HepG2 (cell line): Measurements from ENCODE around the gene TACC2. TPM values are rescaled to one million over a fixed set of nuclear protein-coding genes. Genes with fewer than 3 reads are reported as not detected.

Source experiments
- ATAC-seq: fragments of 200-7000 bp; cut with Tn5 transposase; 3 replicates; pipeline ENCODE4 v1.9.1; 2020; ENCODE audit warnings: mild to moderate bottlenecking, moderate library complexity
- BruUV-seq: library from RNA; stranded (reverse); fragments of 400-500 nt; replicated peaks from 2 replicates; lab custom pipeline; 2021; lab: Mats Ljungman, UMichigan
- CTCF ChIA-PET: fragments of 300-600 bp; formaldehyde crosslinking; extraction: SDS; loops from one replicate; lab custom pipeline; 2021; ENCODE audit warnings: low total read pairs, inconsistent platforms, low intra/inter-chr PET ratio; lab: Yijun Ruan, JAX
- POLR2A ChIA-PET: fragments of 350-600 bp; sonication (Branson Sonifier 250); formaldehyde crosslinking; loops from one replicate; lab custom pipeline; 2020; ENCODE audit warnings: antibody characterized with exemption, inconsistent platforms; lab: Yijun Ruan, JAX
- DNase-seq: peaks from one replicate; pipeline ENCODE4 v3.0.0-alpha.2; 2015; ENCODE audit warnings: low spot score
- FAIRE-seq: peaks from 3 replicates; lab custom pipeline; 2011; peaks lifted over from hg19 to GRCh38; lab: Jason Lieb, UNC
- H2AFZ ChIP-seq: one replicate; pipeline ENCODE4 v1.6.1; 2011; ENCODE audit warnings: low read length, inconsistent platforms
- H3K27ac ChIP-seq: fragments of 300-600 bp; 3 replicates; pipeline ENCODE4 v1.8.0; 2011; ENCODE audit warnings: mixed run types, mild to moderate bottlenecking, mixed read lengths, low read length, inconsistent platforms; ENCODE audit not compliant: insufficient read depth; ENCODE audit errors: extremely low read length
- H3K27me3 ChIP-seq, 2 experiments: fragments of 200-600 bp in 1 of 2; 2 replicates in 1 of 2; 3 replicates in 1 of 2; pipeline versions ENCODE4 v1.6.0 to v1.8.0; 2011; ENCODE audit warnings: low read length in 2 of 2, mild to moderate bottlenecking in 2 of 2, moderate library complexity in 2 of 2, inconsistent platforms in 1 of 2; ENCODE audit not compliant: insufficient read depth in 2 of 2, control insufficient read depth in 1 of 2
- H3K36me3 ChIP-seq, 2 experiments: fragments of 200-600 bp in 1 of 2; replicated peaks in 1 of 2; 2 replicates in 1 of 2; 3 replicates in 1 of 2; pipeline versions ENCODE4 v1.5.1 to v1.8.0; 2011; ENCODE audit warnings: low read length in 2 of 2, inconsistent platforms in 1 of 2; ENCODE audit not compliant: insufficient read depth in 2 of 2, control insufficient read depth in 1 of 2
- H3K4me1 ChIP-seq: 2 replicates; pipeline ENCODE4 v1.5.1; 2012; ENCODE audit warnings: low read length, inconsistent platforms; ENCODE audit not compliant: insufficient read depth
- H3K4me2 ChIP-seq: 2 replicates; pipeline ENCODE4 v1.6.0; 2011; ENCODE audit warnings: low read depth, low read length, inconsistent platforms
- H3K4me3 ChIP-seq, 3 experiments: fragments of 200-600 bp in 1 of 3; sonication (generic), shearing (Covaris generic) in 1 of 3; replicated peaks in 1 of 3; 2 replicates each; pipeline ENCODE4 v1.5.1; 2011 to 2016; ENCODE audit warnings: low read length in 3 of 3, inconsistent platforms in 2 of 3, low read depth in 2 of 3, mild to moderate bottlenecking in 2 of 3, control low read depth in 1 of 3, mixed read lengths in 1 of 3; ENCODE audit not compliant: insufficient read depth in 1 of 3
- H3K79me2 ChIP-seq: one replicate; pipeline ENCODE4 v1.6.1; 2011; ENCODE audit warnings: low read length, inconsistent platforms; ENCODE audit not compliant: insufficient read depth
- H3K9ac ChIP-seq: 2 replicates; pipeline ENCODE4 v1.6.0; 2011; ENCODE audit warnings: mild to moderate bottlenecking, low read depth, low read length, inconsistent platforms; ENCODE audit not compliant: insufficient read depth
- H3K9me3 ChIP-seq: 2 replicates; pipeline ENCODE4 v1.5.1; 2012; ENCODE audit warnings: mild to moderate bottlenecking, low read length
- H4K20me1 ChIP-seq: 2 replicates; pipeline ENCODE4 v1.6.0; 2011; ENCODE audit warnings: inconsistent platforms, mild to moderate bottlenecking, low read length, moderate library complexity; ENCODE audit not compliant: insufficient read depth
- ATF1 ChIP-seq: IDR thresholded peaks from 2 replicates; pipeline ENCODE4 v1.6.1; 2016; ENCODE audit warnings: mild to moderate bottlenecking, control low read depth
- FOSL2 ChIP-seq: sonication (generic); formaldehyde crosslinking; IDR thresholded peaks from 2 replicates; pipeline ENCODE4 v1.4.0; 2020; ENCODE audit warnings: missing genetic modification reagents
- HDAC1 ChIP-seq: sonication (generic); formaldehyde crosslinking; IDR thresholded peaks from 2 replicates; pipeline ENCODE4 v1.5.1; 2020; ENCODE audit warnings: mild to moderate bottlenecking, missing genetic modification reagents
- HNF4A ChIP-seq: sonication (generic); formaldehyde crosslinking; IDR thresholded peaks from 2 replicates; pipeline ENCODE4 v1.4.0; 2020; ENCODE audit warnings: missing genetic modification reagents
- KMT2A ChIP-seq: sonication (generic); formaldehyde crosslinking; IDR thresholded peaks from 2 replicates; pipeline ENCODE4 v1.4.0; 2020; ENCODE audit warnings: missing genetic modification reagents
- MTF1 ChIP-seq: sonication (generic); formaldehyde crosslinking; IDR thresholded peaks from 2 replicates; pipeline ENCODE4 v1.5.0; 2020; ENCODE audit warnings: missing genetic modification reagents
- MZF1 ChIP-seq: sonication (generic); formaldehyde crosslinking; IDR thresholded peaks from 2 replicates; pipeline ENCODE4 v1.8.1; 2023; ENCODE audit warnings: mild to moderate bottlenecking, missing genetic modification reagents, borderline replicate concordance
- PLSCR1 ChIP-seq: sonication (generic); formaldehyde crosslinking; IDR thresholded peaks from 2 replicates; pipeline ENCODE4 v1.5.0; 2020; ENCODE audit warnings: missing genetic modification reagents, mild to moderate bottlenecking, borderline replicate concordance
- RBM39 ChIP-seq: fragments of 200-400 bp; formaldehyde crosslinking; IDR thresholded peaks from one replicate; pipeline ENCODE4 v1.6.1; 2018; ENCODE audit warnings: antibody characterized with exemption, mild to moderate bottlenecking, low read depth, low read length; ENCODE audit not compliant: poor library complexity, severe bottlenecking
- RFXANK ChIP-seq: IDR thresholded peaks from 2 replicates; pipeline ENCODE4 v1.6.1; 2016
- TARDBP ChIP-seq: sonication (generic); formaldehyde crosslinking; IDR thresholded peaks from 2 replicates; pipeline ENCODE4 v1.8.0; 2022; ENCODE audit warnings: mild to moderate bottlenecking, missing genetic modification reagents
- USF2 ChIP-seq, 2 experiments: sonication (generic) in 1 of 2; formaldehyde crosslinking in 1 of 2; IDR thresholded peaks; 2 replicates each; pipeline versions ENCODE4 v1.5.1 to v1.6.1; 2011 to 2020; ENCODE audit warnings: borderline replicate concordance in 1 of 2, low read depth in 1 of 2, low read length in 1 of 2, mild to moderate bottlenecking in 1 of 2, missing genetic modification reagents in 1 of 2, moderate library complexity in 1 of 2
- ZBTB46 ChIP-seq: sonication (generic); formaldehyde crosslinking; IDR thresholded peaks from 2 replicates; pipeline ENCODE4 v1.4.0; 2020; ENCODE audit warnings: mild to moderate bottlenecking, missing genetic modification reagents, borderline replicate concordance
- ZNF124 ChIP-seq: sonication (generic); formaldehyde crosslinking; IDR thresholded peaks from 2 replicates; pipeline ENCODE4 v1.4.0; 2020; ENCODE audit warnings: missing genetic modification reagents
- ZNF160 ChIP-seq: sonication (generic); formaldehyde crosslinking; IDR thresholded peaks from 2 replicates; pipeline ENCODE4 v1.8.0; 2022; ENCODE audit warnings: mild to moderate bottlenecking, inconsistent platforms, missing genetic modification reagents
- WGBS: methylation state at CpG from one replicate; pipeline ENCODE4 v1.1.6; 2017; ENCODE audit warnings: low lambda C conversion rate; 5-methylcytosine and 5-hydroxymethylcytosine counted together
- in situ Hi-C: cut with HindIII; loops from 2 replicates; pipeline ENCODE4 v1.10.0; 2017; ENCODE audit warnings: low pct_unique_long_range_greater_than_20kb; ENCODE audit not compliant: extremely low pct_ligation_motif_present
- intact Hi-C: fragments of 100-400 bp; cut with micrococcal nuclease; formaldehyde crosslinking; loops from one replicate; pipeline ENCODE4 v1.10.0; 2022; ENCODE audit not compliant: unreplicated experiment
- polyA plus RNA-seq, 8 experiments: library from polyadenylated mRNA; depleted of rRNA in 3 of 8; stranded (reverse) in 7 of 8; unstranded in 1 of 8; fragments of >200 nt; fragmentation: Illumina TruSeq in 4 of 8; extraction: Trizol in 4 of 8; gene quantifications; 2 replicates each; pipeline versions ENCODE4 v1.2.1 to v1.2.3, GENCODE V29; 2011 to 2016; ENCODE audit warnings: low read depth in 4 of 8, missing spikeins in 1 of 8, mixed read lengths in 1 of 8; ENCODE audit not compliant: insufficient read depth in 1 of 8
- total RNA-seq, 5 experiments: library from RNA; depleted of rRNA; stranded (reverse); fragments of >200 nt; fragmentation: Illumina TruSeq; extraction: Trizol; gene quantifications; 2 replicates each; pipeline ENCODE4 v1.2.3, GENCODE V29; 2016; ENCODE audit warnings: low read depth in 1 of 5

TACC2 gene
- total and polyA plus RNA-seq, 2 of the 13 experiments (the other 11 are each of a cell fraction or from before 2014, with no cell fraction given): 11.8 to 16.0 TPM

DNA sequence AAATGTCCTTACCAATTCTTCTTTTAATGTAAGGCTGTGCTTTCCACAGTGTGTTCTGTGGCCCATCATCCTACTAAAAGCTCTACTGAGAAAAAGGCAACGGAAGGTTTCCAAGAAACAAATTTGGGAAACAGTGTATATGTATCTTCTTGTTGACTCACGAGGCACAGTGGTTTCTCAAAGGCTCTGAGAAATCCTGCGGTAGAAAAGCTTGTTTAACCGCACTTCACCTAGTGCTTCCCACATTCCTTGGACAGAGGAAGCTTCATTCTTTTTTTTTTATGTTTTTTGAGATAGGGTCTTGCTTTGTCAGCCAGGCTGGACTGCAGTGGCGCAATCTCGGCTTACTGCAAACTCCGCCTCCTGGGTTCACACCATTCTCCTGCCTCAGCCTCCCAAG, 84.5 kb downstream of the TACC2 start:
- Histone ChIP-seq H4K20me1 (no peaks in the 10 kb centered on the region), H3K9ac (no peak overlapping the region), H3K4me2 (no peak overlapping the region), H3K79me2 (no peaks in the 10 kb centered on the region), H3K4me1 (peaks cover 22% of the 10 kb centered on the region), H3K36me3 (peaks cover 0 to 1% of the 10 kb centered on the region in 2 experiments; a peak in 1 of 5 replicates), H3K9me3 (no peaks in the 10 kb centered on the region), H2AFZ (no peak overlapping the region), H3K27me3 (no peaks in the 10 kb centered on the region), H3K27ac (no peak overlapping the region), H3K4me3 (no peak overlapping the region)
- ATAC-seq: no peak
- in situ Hi-C loops (no loop called here), intact Hi-C loops (no loop called here)
- TF ChIP-seq TARDBP (no peak), HNF4A (CRISPR knock-in tag) (no peak), FOSL2 (CRISPR knock-in tag) (no peak), MZF1 (no peak), ATF1 (CRISPR knock-in tag) (no peak), HDAC1 (no peak), USF2 (IDR thresholded peaks at IDR 0.05; ENCODE audit: low read depth, low read length) (no peak), USF2 (CRISPR knock-in tag; IDR thresholded peaks at IDR 0.05; ENCODE audit: borderline replicate concordance) (no peak)
- CTCF ChIA-PET: no interaction called here
- FAIRE-seq: no peak
- DNase-seq: no peak
- 92% methylated on average over 7 of the region's 7 CpGs for WGBS
- POLR2A ChIA-PET: no interaction called here
- BruUV-seq: no TSS peak

DNA sequence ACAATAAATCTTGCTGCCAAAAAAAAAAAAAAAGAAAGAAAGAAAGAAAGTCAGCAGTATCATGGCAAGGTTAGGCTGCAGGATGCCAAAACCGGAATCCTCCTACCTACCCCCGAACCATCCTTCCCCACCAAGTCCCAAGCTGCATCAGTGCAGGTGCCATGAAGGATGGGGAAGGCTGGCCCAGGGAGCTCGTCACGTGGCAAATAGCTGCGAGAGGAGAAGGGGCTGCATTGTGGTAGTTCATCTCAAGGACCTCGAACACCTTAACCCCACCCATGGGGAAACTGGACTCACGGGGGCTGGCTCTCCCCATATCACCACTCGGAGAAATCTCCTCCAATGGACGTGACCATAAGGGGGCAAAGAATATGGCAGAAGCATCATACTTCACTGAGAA, 86.2 kb downstream of the TACC2 start:
- peaks cover 0 to 1% of the 10 kb centered on the region in 2 experiments; a peak in 1 of 5 replicates for H3K36me3 ChIP-seq
- ATAC-seq: no peak
- CTCF ChIA-PET: no interaction called here
- H3K4me2 ChIP-seq: no peak overlapping the region
- intact Hi-C loops: no loop called here
- H3K9ac ChIP-seq: no peak overlapping the region
- H2AFZ ChIP-seq: no peak overlapping the region
- H3K79me2 ChIP-seq: no peaks in the 10 kb centered on the region
- WGBS: 89% methylated on average over 9 of the region's 9 CpGs
- H4K20me1 ChIP-seq: no peaks in the 10 kb centered on the region
- no peak overlapping the region for H3K4me3 ChIP-seq
- H3K27me3 ChIP-seq: no peaks in the 10 kb centered on the region
- no peak for FAIRE-seq
- no TSS peak for BruUV-seq
- H3K27ac ChIP-seq: no peak overlapping the region
- POLR2A ChIA-PET: no interaction called here
- no peak for DNase-seq
- in situ Hi-C loops: no loop called here
- H3K9me3 ChIP-seq: no peaks in the 10 kb centered on the region
- H3K4me1 ChIP-seq: peaks cover 11% of the 10 kb centered on the region
- no peak for TF ChIP-seq MTF1 (CRISPR knock-in tag)
- TF ChIP-seq ZNF124 (CRISPR knock-in tag): no peak
- no peak for TF ChIP-seq KMT2A (CRISPR knock-in tag)
- no peak for TF ChIP-seq PLSCR1 (CRISPR knock-in tag)
- no peak for TF ChIP-seq ZNF160
- no peak for TF ChIP-seq ZBTB46 (CRISPR knock-in tag)
- no peak for TF ChIP-seq RBM39
- TF ChIP-seq RFXANK (CRISPR knock-in tag): no peak
